ENCODE data around the gene LYSMD2.

LYSMD2 gene

GRCh38 chr15:51760805-51761204, 23.4 kb upstream of the LYSMD2 start:
- no peaks in the 10 kb centered on the region for H3K4me1 ChIP-seq (ENCODE audit: insufficient read depth, poor library complexity, severe bottlenecking)
- DNase-seq (ENCODE audit: low spot score) (no peak), ATAC-seq (ENCODE audit: low read depth) (no peak)
- TF ChIP-seq, protein P1, sequence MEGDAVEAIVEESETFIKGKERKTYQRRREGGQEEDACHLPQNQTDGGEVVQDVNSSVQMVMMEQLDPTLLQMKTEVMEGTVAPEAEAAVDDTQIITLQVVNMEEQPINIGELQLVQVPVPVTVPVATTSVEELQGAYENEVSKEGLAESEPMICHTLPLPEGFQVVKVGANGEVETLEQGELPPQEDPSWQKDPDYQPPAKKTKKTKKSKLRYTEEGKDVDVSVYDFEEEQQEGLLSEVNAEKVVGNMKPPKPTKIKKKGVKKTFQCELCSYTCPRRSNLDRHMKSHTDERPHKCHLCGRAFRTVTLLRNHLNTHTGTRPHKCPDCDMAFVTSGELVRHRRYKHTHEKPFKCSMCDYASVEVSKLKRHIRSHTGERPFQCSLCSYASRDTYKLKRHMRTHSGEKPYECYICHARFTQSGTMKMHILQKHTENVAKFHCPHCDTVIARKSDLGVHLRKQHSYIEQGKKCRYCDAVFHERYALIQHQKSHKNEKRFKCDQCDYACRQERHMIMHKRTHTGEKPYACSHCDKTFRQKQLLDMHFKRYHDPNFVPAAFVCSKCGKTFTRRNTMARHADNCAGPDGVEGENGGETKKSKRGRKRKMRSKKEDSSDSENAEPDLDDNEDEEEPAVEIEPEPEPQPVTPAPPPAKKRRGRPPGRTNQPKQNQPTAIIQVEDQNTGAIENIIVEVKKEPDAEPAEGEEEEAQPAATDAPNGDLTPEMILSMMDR (IDR thresholded peaks at IDR 0.05; ENCODE audit: poor library complexity, severe bottlenecking): no peak
- H3K9me3 ChIP-seq (ENCODE audit: severe bottlenecking): no peaks in the 10 kb centered on the region
- no peaks in the 10 kb centered on the region for H3K27me3 ChIP-seq (ENCODE audit: insufficient read depth, poor library complexity, severe bottlenecking)
- H3K27ac ChIP-seq (ENCODE audit: poor library complexity, severe bottlenecking): no peak overlapping the region
- no peak overlapping the region for H3K4me3 ChIP-seq (ENCODE audit: severe bottlenecking)
- H3K36me3 ChIP-seq (ENCODE audit: low read depth): no peaks in the 10 kb centered on the region

- H3K4me3 ChIP-seq (ENCODE audit: severe bottlenecking): no peak overlapping the region
- H3K36me3 ChIP-seq (ENCODE audit: low read depth): no peaks in the 10 kb centered on the region
- TF ChIP-seq, protein P1 (IDR thresholded peaks at IDR 0.05; ENCODE audit: poor library complexity, severe bottlenecking): no peak
- no peaks in the 10 kb centered on the region for H3K9me3 ChIP-seq (ENCODE audit: severe bottlenecking)
- no peak for DNase-seq (ENCODE audit: low spot score)
- no peak overlapping the region for H3K27ac ChIP-seq (ENCODE audit: poor library complexity, severe bottlenecking)
- ATAC-seq (ENCODE audit: low read depth): peak; percentile 59; the same call in 2 of the 3 replicates
- no peaks in the 10 kb centered on the region for H3K4me1 ChIP-seq (ENCODE audit: insufficient read depth, poor library complexity, severe bottlenecking)
- H3K27me3 ChIP-seq (ENCODE audit: insufficient read depth, poor library complexity, severe bottlenecking): no peaks in the 10 kb centered on the region
Measured at GRCh38 chr15:51759557-51760070, 22.2 kb upstream of the LYSMD2 start.

DNA sequence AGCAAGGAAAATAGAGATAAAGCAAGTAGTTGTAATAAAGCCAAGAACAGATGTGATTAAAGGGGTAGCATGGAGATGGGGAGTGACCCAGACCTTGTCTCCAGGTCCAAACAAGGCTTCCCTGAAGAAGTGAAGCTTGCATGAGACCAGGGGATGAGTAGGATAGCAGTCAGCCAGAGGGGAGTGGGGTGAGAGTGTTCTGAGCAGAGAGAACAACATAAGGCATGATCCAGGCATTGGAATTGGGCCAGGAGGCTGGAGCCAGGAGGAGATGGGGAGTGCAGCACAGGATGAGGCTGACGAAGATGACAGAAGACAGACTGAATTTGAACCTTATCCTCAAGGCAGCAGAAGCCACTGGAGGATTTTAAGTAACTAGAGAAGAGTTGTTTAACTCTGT, 21.2 kb upstream of the LYSMD2 start:
- Histone ChIP-seq H3K9me3 (ENCODE audit: severe bottlenecking) (no peaks in the 10 kb centered on the region), H3K4me3 (ENCODE audit: severe bottlenecking) (no peak overlapping the region), H3K4me1 (ENCODE audit: insufficient read depth, poor library complexity, severe bottlenecking) (no peaks in the 10 kb centered on the region), H3K36me3 (ENCODE audit: low read depth) (no peaks in the 10 kb centered on the region), H3K27me3 (ENCODE audit: insufficient read depth, poor library complexity, severe bottlenecking) (no peaks in the 10 kb centered on the region), H3K27ac (ENCODE audit: poor library complexity, severe bottlenecking) (no peak overlapping the region)
- TF ChIP-seq, protein P1 (IDR thresholded peaks at IDR 0.05; ENCODE audit: poor library complexity, severe bottlenecking): no peak
- no peak for DNase-seq (ENCODE audit: low spot score)
- ATAC-seq (ENCODE audit: low read depth): 0 out of 3 replicates have a peak, but pooled peaks have one; percentile 38

GRCh38 chr15:51757450-51757849, 20.0 kb upstream of the LYSMD2 start:
- Histone ChIP-seq H3K36me3 (ENCODE audit: low read depth) (no peaks in the 10 kb centered on the region), H3K27me3 (ENCODE audit: insufficient read depth, poor library complexity, severe bottlenecking) (no peaks in the 10 kb centered on the region), H3K9me3 (ENCODE audit: severe bottlenecking) (no peaks in the 10 kb centered on the region), H3K4me1 (ENCODE audit: insufficient read depth, poor library complexity, severe bottlenecking) (no peaks in the 10 kb centered on the region), H3K27ac (ENCODE audit: poor library complexity, severe bottlenecking) (no peak overlapping the region), H3K4me3 (ENCODE audit: severe bottlenecking) (no peak overlapping the region)
- TF ChIP-seq, protein P1 (IDR thresholded peaks at IDR 0.05; ENCODE audit: poor library complexity, severe bottlenecking): no peak
- DNase-seq (ENCODE audit: low spot score) (no peak), ATAC-seq (ENCODE audit: low read depth) (no peak)

DNA sequence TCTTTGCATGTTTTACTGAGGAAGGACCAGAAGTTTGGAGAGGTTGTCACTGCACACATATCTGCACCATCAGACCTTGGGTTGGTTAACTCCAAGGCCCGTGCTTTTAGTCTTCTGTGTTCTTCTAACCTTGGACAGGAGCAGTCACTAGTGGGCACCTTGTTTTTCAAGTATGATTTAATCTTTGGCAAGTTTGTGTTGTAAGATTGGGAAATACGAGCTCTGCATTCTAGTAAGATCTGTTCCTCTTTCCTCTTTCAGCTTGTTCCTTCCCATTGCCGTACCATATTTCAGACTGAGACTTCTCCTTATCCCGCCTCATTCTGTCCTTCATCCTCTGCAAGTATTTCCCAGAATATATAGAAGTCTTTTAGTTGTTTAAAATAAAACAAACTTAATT, 19.0 kb upstream of the LYSMD2 start:
- DNase-seq (ENCODE audit: low spot score) (no peak), ATAC-seq (ENCODE audit: low read depth) (no peak)
- Histone ChIP-seq H3K4me3 (ENCODE audit: severe bottlenecking) (no peak overlapping the region), H3K27me3 (ENCODE audit: insufficient read depth, poor library complexity, severe bottlenecking) (no peaks in the 10 kb centered on the region), H3K36me3 (ENCODE audit: low read depth) (no peaks in the 10 kb centered on the region), H3K27ac (ENCODE audit: poor library complexity, severe bottlenecking) (no peak overlapping the region), H3K9me3 (ENCODE audit: severe bottlenecking) (no peaks in the 10 kb centered on the region), H3K4me1 (ENCODE audit: insufficient read depth, poor library complexity, severe bottlenecking) (no peaks in the 10 kb centered on the region)
- TF ChIP-seq, protein P1 (IDR thresholded peaks at IDR 0.05; ENCODE audit: poor library complexity, severe bottlenecking): no peak

Measured in RWPE2 (cell line).